ENCODE results near the gene KRTAP5-3.

The KRTAP5-3 gene

DNA sequence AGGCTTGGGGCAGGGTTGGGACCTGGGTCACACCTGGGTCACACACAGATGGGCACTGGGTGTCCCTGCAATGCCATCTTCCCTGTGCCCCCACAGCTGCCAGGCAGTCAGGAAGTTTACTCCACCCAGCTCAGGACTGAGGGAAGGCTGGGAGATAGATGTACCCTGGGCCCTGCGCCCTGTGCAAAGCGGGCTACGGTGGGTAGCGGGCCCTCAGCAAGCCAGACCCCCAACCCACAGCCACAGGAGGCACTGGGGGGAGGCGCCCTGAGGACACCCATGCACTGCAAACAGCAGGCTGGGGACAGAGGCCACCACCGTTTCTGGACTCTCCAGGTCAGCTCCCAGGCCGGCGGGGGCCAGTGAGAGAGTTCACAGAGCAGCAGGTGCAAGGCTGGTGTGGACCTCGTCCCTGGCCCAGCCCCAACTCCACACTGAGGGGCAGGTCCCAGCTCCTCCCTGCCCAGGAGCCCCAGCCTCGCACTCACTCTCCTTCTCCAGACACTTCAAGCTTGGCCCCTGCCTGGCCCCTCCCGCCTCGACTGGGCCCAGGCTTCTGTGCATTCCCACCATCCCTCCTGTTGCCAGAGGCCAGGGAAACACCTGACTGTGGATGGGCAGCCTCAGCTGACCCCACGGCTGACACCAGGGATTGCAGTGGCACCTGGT lies 41.1 kb downstream of the KRTAP5-3 start:
- TF ChIP-seq, protein P1, sequence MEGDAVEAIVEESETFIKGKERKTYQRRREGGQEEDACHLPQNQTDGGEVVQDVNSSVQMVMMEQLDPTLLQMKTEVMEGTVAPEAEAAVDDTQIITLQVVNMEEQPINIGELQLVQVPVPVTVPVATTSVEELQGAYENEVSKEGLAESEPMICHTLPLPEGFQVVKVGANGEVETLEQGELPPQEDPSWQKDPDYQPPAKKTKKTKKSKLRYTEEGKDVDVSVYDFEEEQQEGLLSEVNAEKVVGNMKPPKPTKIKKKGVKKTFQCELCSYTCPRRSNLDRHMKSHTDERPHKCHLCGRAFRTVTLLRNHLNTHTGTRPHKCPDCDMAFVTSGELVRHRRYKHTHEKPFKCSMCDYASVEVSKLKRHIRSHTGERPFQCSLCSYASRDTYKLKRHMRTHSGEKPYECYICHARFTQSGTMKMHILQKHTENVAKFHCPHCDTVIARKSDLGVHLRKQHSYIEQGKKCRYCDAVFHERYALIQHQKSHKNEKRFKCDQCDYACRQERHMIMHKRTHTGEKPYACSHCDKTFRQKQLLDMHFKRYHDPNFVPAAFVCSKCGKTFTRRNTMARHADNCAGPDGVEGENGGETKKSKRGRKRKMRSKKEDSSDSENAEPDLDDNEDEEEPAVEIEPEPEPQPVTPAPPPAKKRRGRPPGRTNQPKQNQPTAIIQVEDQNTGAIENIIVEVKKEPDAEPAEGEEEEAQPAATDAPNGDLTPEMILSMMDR (conservative IDR thresholded peaks at IDR 0.05), result no peak
- no peak overlapping the region for H3K27ac ChIP-seq

DNA sequence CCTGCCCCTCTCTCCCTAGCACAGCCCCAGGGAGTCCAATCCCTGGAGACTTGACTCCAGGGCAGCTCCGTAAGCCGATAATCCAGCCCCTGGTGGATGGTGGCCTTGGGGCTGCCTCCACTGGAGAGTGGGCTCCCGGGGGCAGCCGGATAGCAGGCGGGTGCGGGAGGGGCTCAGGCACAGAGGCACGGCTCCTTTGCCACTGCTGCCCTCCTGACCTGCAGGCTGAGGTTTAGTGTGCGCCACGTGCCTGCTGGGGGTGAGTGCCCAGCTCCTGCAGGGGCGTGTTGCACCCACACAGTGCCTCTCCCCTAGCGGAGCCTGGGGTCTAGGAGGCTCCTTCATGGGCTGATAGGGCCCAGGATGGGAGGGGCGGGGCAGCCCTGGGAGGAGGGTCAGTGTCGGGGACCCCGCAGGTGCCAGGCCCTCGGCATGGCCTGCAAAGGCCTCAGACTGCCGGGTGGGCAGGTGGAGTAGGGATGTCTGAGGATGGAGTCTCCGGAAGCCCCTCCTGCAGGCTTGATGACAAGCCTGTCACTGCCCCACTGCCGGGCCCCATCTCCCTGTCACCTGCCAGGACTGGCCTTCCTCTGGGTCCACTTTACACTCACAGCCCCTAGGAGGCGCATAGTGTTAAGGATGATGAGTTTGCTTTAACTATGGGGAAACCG lies 41.7 kb downstream of the KRTAP5-3 start:
- TF ChIP-seq, protein P1 (conservative IDR thresholded peaks at IDR 0.05), result no peak
- H3K27ac ChIP-seq, result no peak overlapping the region

DNA sequence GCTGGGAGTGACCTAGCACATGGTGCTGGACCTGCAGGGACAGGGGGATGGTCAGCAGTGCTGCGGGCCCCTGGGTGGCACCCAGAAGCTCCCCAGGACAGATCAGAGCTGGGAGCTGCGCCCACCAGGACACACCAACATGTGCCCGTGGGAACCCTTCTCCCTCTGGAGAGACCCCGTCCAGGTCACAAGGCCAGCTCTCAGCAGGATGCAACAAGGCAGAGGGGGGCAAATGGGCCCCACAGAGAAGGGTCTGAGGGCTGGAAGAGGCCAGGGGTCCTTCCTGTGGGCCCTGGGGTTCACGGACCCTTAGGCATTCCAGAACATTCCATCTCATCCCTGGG lies 42.4 kb downstream of the KRTAP5-3 start:
- TF ChIP-seq, protein P1 (conservative IDR thresholded peaks at IDR 0.05), result no peak
- H3K27ac ChIP-seq, result no peak overlapping the region

DNA sequence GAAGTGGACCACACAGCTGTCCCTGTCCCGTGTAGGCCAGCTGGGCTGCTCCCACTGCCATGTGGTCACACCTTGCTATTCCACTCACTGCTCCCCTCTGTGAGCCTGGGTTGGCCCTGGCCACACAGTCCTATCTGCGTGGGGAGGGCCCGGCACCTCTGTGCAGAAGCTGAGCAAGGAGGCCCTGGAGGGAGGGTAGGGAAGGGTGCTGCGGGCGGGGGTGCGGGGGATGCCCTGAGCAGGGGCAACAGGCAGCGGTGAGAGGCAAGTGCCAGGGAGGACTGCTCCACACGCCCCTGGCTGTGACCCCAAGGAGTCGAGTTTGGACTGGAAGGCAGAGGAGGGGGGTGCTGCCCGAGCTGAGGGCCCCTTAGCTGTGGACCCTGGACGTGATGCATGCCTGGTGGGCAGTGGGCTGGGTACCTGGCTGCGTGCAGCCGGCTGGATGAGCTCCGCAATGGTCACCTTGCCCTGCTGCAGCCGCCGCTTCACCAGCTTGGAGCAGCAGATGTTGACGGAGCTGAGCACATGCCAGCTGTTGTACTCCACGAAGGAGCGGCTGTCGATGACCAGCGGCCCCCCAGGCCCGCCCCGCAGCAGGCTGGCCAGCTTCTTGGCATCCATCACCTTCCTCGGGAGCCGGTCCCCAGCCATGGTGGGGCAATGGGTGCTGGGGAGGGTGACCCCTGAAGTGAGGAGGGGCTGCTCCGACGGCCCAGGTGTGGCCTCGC lies 42.9 kb downstream of the KRTAP5-3 start:
- TF ChIP-seq, protein P1 (conservative IDR thresholded peaks at IDR 0.05), result no peak
- no peak overlapping the region for H3K27ac ChIP-seq

DNA sequence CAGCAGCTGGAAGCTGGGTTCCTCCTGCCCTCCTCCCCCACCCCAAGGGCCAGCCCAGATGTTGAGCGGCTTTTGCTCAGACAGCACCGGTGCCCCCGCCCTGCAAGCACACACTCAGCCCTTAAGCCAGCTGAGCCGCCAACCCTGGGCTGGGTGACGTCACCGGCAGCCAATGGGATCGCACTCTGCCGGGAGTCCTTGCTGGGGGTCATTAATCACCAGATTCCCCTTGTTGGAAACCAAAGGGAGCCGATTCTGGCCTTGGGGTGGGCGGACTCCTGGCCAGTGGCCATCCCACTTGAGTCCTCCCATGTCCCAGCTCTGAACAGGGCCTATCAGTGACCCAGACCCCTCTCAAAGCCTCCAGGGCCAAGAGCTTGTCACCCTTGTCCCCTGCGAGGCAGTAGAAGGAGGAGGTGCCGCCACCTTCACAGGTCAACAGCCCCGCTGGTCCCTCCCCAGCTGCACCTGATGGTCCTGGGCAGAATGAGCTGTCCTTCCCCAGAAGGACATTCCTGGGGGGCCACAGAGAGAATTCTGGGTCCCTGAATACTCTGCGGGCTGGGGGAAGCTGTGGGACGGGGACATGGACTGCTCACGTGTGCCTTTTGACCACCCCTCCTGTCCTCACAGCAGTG lies 43.6 kb downstream of the KRTAP5-3 start:
- TF ChIP-seq, protein P1 (conservative IDR thresholded peaks at IDR 0.05), result no peak

DNA sequence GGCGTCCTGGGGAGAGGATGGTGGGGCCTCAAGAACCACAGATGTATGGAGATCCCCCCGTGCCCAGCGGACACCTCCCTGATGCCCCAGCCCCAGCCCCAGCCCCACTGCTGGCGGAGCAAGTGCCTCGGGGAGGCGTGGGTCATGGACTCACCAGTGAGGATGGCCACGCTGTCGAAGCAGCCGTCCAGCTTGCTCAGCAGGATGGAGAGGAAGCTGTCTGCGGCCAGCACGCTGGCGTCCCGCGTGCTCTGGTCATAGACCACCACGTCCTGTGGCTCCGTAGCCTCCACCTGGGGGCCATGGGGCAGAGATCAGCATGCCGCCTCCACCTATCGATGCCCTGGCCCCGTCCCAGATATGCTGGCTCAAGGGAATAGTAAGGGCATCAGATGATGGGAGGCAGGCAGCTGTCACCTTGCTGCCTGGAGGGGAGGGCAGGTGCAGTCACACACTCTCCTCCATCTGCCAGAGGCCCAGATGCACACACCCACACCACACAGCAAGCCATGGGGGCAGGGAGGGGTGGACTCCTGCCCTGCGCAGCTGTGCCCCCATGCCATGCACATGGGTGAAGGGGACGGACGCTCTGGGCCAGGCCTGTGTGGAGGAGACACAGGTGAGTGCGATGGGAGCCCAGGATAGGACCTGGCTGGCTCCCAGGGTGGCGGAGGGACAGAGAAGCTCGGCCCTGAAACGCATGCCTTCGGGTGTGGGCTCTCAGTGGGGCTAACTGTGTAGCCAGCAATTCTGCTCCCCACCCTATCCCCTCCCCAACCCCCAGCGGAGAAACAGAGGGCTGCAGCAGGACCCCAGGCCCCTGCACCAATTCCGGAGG lies 44.3 kb downstream of the KRTAP5-3 start:
- TF ChIP-seq, protein P1 (conservative IDR thresholded peaks at IDR 0.05), result no peak
- no peak overlapping the region for H3K27ac ChIP-seq

More for the DNA sequence above, 43.6 kb downstream of the KRTAP5-3 start:
- no peak overlapping the region for H3K27ac ChIP-seq

Data from VCaP (cell line).